Measurements from ENCODE around the gene ONECUT2.

Gene ONECUT2

DNA sequence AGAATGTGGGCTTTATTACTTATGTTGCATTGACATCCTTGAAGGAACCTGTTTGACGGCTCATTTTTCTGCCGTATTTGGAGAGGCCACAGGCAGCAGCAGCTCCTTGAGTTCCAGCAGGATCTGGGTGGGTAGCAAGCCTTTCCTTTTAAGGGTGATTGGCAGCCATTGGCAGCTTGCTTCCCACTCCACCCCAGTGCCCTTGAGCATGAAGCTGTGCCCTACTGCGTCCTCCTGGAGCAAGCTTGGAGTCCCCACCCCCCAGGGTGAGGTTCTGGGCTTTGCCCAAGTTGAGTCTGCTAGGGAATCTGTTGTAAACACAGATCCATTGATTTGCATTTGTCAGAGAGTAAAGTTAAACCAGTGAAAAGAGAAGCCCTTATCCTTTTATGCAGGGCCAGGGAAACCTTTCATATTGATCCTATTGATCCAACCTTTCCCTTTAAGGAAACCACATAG is 9.2 kb downstream of the ONECUT2 start:
- H2BK120ac ChIP-seq (ENCODE audit: low read depth, low read length), result no peak overlapping the region
- H2AK5ac ChIP-seq (ENCODE audit: low read length), result no peak overlapping the region
- no peak for DNase-seq
- no peaks in the 10 kb centered on the region for H3K79me2 ChIP-seq (ENCODE audit: control insufficient read depth, insufficient read depth, low read length)
- no peak overlapping the region for H3K4me3 ChIP-seq (ENCODE audit: low read length)
- H3K18ac ChIP-seq (ENCODE audit: low read length), result no peak overlapping the region
- H2BK5ac ChIP-seq (ENCODE audit: low read length), result no peak overlapping the region
- H3K36me3 ChIP-seq (ENCODE audit: control insufficient read depth, insufficient read depth, low read length), result no peaks in the 10 kb centered on the region
- H3K27me3 ChIP-seq (ENCODE audit: insufficient read depth, low read length, poor library complexity), result peaks cover 47% of the 10 kb centered on the region
- H2BK15ac ChIP-seq (replicated peaks; ENCODE audit: low read depth), result no peak overlapping the region
- H3K4me1 ChIP-seq (ENCODE audit: control insufficient read depth, low read depth, low read length), result peaks cover 5% of the 10 kb centered on the region
- no peak overlapping the region for H3K23ac ChIP-seq (ENCODE audit: low read length)
- no peak overlapping the region for H3K9ac ChIP-seq (ENCODE audit: low read length)
- no peak overlapping the region for H3K27ac ChIP-seq (ENCODE audit: low read depth, low read length)
- H4K5ac ChIP-seq (ENCODE audit: low read length), result no peak overlapping the region
- H3K4me2 ChIP-seq (ENCODE audit: low read length), result no peak overlapping the region
- no peak overlapping the region for H4K8ac ChIP-seq (ENCODE audit: low read depth, low read length)
- no peaks in the 10 kb centered on the region for H3K79me1 ChIP-seq (ENCODE audit: low read length)
- WGBS (ENCODE audit: extremely low coverage, insufficient coverage, low lambda C conversion rate), result no CpG with 5 or more reads among the region's 3 CpGs
- no peak overlapping the region for H3K4ac ChIP-seq (ENCODE audit: low read depth, low read length)
- H3K56ac ChIP-seq (ENCODE audit: low read length), result no peak overlapping the region

GRCh38 chr18:57445488-57446319 is 10.5 kb downstream of the ONECUT2 start:
- Histone ChIP-seq H3K4me1 (ENCODE audit: control insufficient read depth, low read depth, low read length) (peaks cover 2% of the 10 kb centered on the region), H3K4ac (ENCODE audit: low read depth, low read length) (no peak overlapping the region), H3K79me1 (ENCODE audit: low read length) (no peaks in the 10 kb centered on the region), H3K18ac (ENCODE audit: low read length) (no peak overlapping the region), H2BK15ac (replicated peaks; ENCODE audit: low read depth) (no peak overlapping the region), H2BK120ac (ENCODE audit: low read depth, low read length) (no peak overlapping the region), H3K79me2 (ENCODE audit: control insufficient read depth, insufficient read depth, low read length) (no peaks in the 10 kb centered on the region), H3K4me2 (ENCODE audit: low read length) (no peak overlapping the region), H4K8ac (ENCODE audit: low read depth, low read length) (no peak overlapping the region), H3K4me3 (ENCODE audit: low read length) (no peak overlapping the region), H3K56ac (ENCODE audit: low read length) (no peak overlapping the region), H2BK5ac (ENCODE audit: low read length) (no peak overlapping the region), H3K27me3 (ENCODE audit: insufficient read depth, low read length, poor library complexity) (peaks cover 35% of the 10 kb centered on the region), H3K27ac (ENCODE audit: low read depth, low read length) (no peak overlapping the region), H2AK5ac (ENCODE audit: low read length) (no peak overlapping the region), H3K36me3 (ENCODE audit: control insufficient read depth, insufficient read depth, low read length) (no peaks in the 10 kb centered on the region), H3K23ac (ENCODE audit: low read length) (no peak overlapping the region), H4K5ac (ENCODE audit: low read length) (no peak overlapping the region), H3K9ac (ENCODE audit: low read length) (no peak overlapping the region)
- no peak for DNase-seq
- WGBS (ENCODE audit: extremely low coverage, insufficient coverage, low lambda C conversion rate), result no CpG with 5 or more reads among the region's 8 CpGs

DNA sequence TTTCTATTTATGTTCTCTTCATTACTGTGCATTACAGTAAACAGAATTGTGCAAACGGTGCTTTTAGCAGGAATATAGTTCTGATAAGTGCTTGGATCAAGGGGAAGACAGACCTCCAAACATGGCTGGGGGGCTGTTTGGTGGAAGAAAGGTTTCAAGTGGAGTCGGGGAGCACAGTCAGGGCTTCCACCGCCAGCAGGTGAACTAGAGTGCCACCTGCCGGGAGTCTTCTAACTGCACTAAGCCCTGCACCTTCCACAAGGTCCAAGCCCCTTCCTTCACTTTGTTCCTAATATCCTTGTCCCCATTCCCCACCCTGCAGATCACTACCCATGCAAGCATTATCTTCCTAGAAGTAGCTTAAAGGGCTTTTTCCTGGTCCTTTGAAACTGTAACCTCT is 11.1 kb downstream of the ONECUT2 start:
- Histone ChIP-seq H3K79me1 (ENCODE audit: low read length) (no peaks in the 10 kb centered on the region), H2BK15ac (replicated peaks; ENCODE audit: low read depth) (no peak overlapping the region), H3K27me3 (ENCODE audit: insufficient read depth, low read length, poor library complexity) (peaks cover 29% of the 10 kb centered on the region), H3K27ac (ENCODE audit: low read depth, low read length) (no peak overlapping the region), H3K56ac (ENCODE audit: low read length) (no peak overlapping the region), H4K5ac (ENCODE audit: low read length) (no peak overlapping the region), H3K9ac (ENCODE audit: low read length) (no peak overlapping the region), H3K79me2 (ENCODE audit: control insufficient read depth, insufficient read depth, low read length) (no peaks in the 10 kb centered on the region), H4K8ac (ENCODE audit: low read depth, low read length) (no peak overlapping the region), H3K4me1 (ENCODE audit: control insufficient read depth, low read depth, low read length) (peaks cover 2% of the 10 kb centered on the region), H3K4ac (ENCODE audit: low read depth, low read length) (no peak overlapping the region), H2BK5ac (ENCODE audit: low read length) (no peak overlapping the region), H3K4me3 (ENCODE audit: low read length) (no peak overlapping the region), H3K23ac (ENCODE audit: low read length) (no peak overlapping the region), H3K36me3 (ENCODE audit: control insufficient read depth, insufficient read depth, low read length) (no peaks in the 10 kb centered on the region), H2AK5ac (ENCODE audit: low read length) (no peak overlapping the region), H2BK120ac (ENCODE audit: low read depth, low read length) (no peak overlapping the region), H3K18ac (ENCODE audit: low read length) (no peak overlapping the region), H3K4me2 (ENCODE audit: low read length) (no peak overlapping the region)
- WGBS (ENCODE audit: extremely low coverage, insufficient coverage, low lambda C conversion rate), result no CpG with 5 or more reads among the region's 4 CpGs
- peak; percentile 53 for DNase-seq

DNA sequence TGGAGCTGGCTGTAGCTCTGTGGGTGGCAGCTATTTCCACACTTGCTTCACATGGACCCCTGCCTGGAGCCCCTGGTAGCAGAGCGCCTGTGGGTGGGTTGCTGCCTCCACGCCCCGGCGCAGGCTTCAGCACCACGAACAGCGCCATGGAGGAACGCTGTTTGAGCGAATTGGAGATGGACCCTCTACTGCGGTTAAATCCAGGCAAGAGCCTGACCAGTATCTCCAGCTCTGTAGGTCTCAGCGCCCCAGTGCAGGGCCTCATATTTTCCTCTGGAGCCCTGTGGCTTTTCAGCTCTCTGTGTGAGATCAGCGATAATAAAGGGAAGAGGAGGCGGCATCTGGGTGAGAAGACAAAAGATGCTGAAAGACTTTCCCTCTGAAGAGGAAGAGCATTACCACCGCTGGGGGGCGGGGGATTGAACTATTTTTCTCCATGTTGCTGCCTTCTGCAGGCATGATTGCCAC is 12.0 kb downstream of the ONECUT2 start:
- no peaks in the 10 kb centered on the region for H3K36me3 ChIP-seq (ENCODE audit: control insufficient read depth, insufficient read depth, low read length)
- DNase-seq, result peak; percentile 86

GRCh38 chr18:57455576-57456129 is 20.5 kb downstream of the ONECUT2 start:
- Histone ChIP-seq H3K36me3 (ENCODE audit: control insufficient read depth, insufficient read depth, low read length) (no peaks in the 10 kb centered on the region), H2AK5ac (ENCODE audit: low read length) (no peak overlapping the region), H2BK5ac (ENCODE audit: low read length) (no peak overlapping the region), H4K8ac (ENCODE audit: low read depth, low read length) (no peak overlapping the region), H3K27me3 (ENCODE audit: insufficient read depth, low read length, poor library complexity) (no peaks in the 10 kb centered on the region), H2BK15ac (replicated peaks; ENCODE audit: low read depth) (no peak overlapping the region), H3K4me3 (ENCODE audit: low read length) (no peak overlapping the region), H3K27ac (ENCODE audit: low read depth, low read length) (no peak overlapping the region), H3K4me2 (ENCODE audit: low read length) (no peak overlapping the region), H3K18ac (ENCODE audit: low read length) (no peak overlapping the region), H3K4me1 (ENCODE audit: control insufficient read depth, low read depth, low read length) (no peaks in the 10 kb centered on the region), H3K9ac (ENCODE audit: low read length) (no peak overlapping the region), H3K79me1 (ENCODE audit: low read length) (no peaks in the 10 kb centered on the region), H3K23ac (ENCODE audit: low read length) (no peak overlapping the region), H3K4ac (ENCODE audit: low read depth, low read length) (no peak overlapping the region), H3K56ac (ENCODE audit: low read length) (no peak overlapping the region), H3K79me2 (ENCODE audit: control insufficient read depth, insufficient read depth, low read length) (no peaks in the 10 kb centered on the region), H4K5ac (ENCODE audit: low read length) (no peak overlapping the region), H2BK120ac (ENCODE audit: low read depth, low read length) (no peak overlapping the region)
- no peak for DNase-seq
- no CpG with 5 or more reads among the region's 5 CpGs for WGBS (ENCODE audit: extremely low coverage, insufficient coverage, low lambda C conversion rate)

More for the DNA sequence above, 12.0 kb downstream of the ONECUT2 start:
- no peak overlapping the region for H2BK120ac ChIP-seq (ENCODE audit: low read depth, low read length)
- no peaks in the 10 kb centered on the region for H3K4me1 ChIP-seq (ENCODE audit: control insufficient read depth, low read depth, low read length)
- H3K56ac ChIP-seq (ENCODE audit: low read length), result no peak overlapping the region
- H3K18ac ChIP-seq (ENCODE audit: low read length), result no peak overlapping the region
- H3K27ac ChIP-seq (ENCODE audit: low read depth, low read length), result no peak overlapping the region
- H3K79me1 ChIP-seq (ENCODE audit: low read length), result no peaks in the 10 kb centered on the region
- H2BK15ac ChIP-seq (replicated peaks; ENCODE audit: low read depth), result no peak overlapping the region
- no peak overlapping the region for H4K8ac ChIP-seq (ENCODE audit: low read depth, low read length)
- H2AK5ac ChIP-seq (ENCODE audit: low read length), result no peak overlapping the region
- no peak overlapping the region for H3K23ac ChIP-seq (ENCODE audit: low read length)
- no peak overlapping the region for H4K5ac ChIP-seq (ENCODE audit: low read length)
- H3K27me3 ChIP-seq (ENCODE audit: insufficient read depth, low read length, poor library complexity), result peaks cover 21% of the 10 kb centered on the region
- WGBS (ENCODE audit: extremely low coverage, insufficient coverage, low lambda C conversion rate), result no CpG with 5 or more reads among the region's 14 CpGs
- H3K4me3 ChIP-seq (ENCODE audit: low read length), result no peak overlapping the region
- H3K9ac ChIP-seq (ENCODE audit: low read length), result no peak overlapping the region
- no peak overlapping the region for H3K4ac ChIP-seq (ENCODE audit: low read depth, low read length)
- H2BK5ac ChIP-seq (ENCODE audit: low read length), result no peak overlapping the region
- no peaks in the 10 kb centered on the region for H3K79me2 ChIP-seq (ENCODE audit: control insufficient read depth, insufficient read depth, low read length)
- H3K4me2 ChIP-seq (ENCODE audit: low read length), result no peak overlapping the region

Measured in mesendoderm (in vitro differentiated cells).